ENCODE results near the gene GCFC2. TPM values are rescaled to one million over a fixed set of nuclear protein-coding genes. Genes with fewer than 3 reads are reported as not detected.

The GCFC2 gene
- total RNA-seq, 4 donors from 2014 or later: 14.9 to 37.7 (median 18.7) TPM

Other genes with a start within 250 kb of the GCFC2 start
- gene EVA1A, start 150.0 kb downstream of the GCFC2 start, total RNA-seq: 10 to 100 TPM in 1 of 4 donors, 1 to 10 TPM in 3; 5.7 to 11.4 (median 7.9) TPM
- 10 to 100 TPM; 24.6 to 44.5 (median 27.5) TPM for gene MRPL19, start 64.1 kb downstream of the GCFC2 start, total RNA-seq

All from suprapubic skin (tissue), 4 donors.